GM12865 (cell line): Measurements from ENCODE around the gene KIF3B.

Source experiments
- DNase-seq: peaks from one replicate; pipeline ENCODE4 v3.0.0; 2010; ENCODE audit warnings: low read depth
- H3K4me3 ChIP-seq: 2 replicates; pipeline ENCODE4 v1.5.1; 2011; ENCODE audit warnings: mild to moderate bottlenecking, low read depth, low read length, control low read depth
- TF ChIP-seq, protein P1 (sequence below): IDR thresholded peaks from 2 replicates; pipeline ENCODE4 v1.5.1; 2011; ENCODE audit warnings: low read length, control low read depth, low read depth, inconsistent platforms; ENCODE audit not compliant: insufficient read depth; ENCODE audit errors: missing control alignments

KIF3B gene

DNA sequence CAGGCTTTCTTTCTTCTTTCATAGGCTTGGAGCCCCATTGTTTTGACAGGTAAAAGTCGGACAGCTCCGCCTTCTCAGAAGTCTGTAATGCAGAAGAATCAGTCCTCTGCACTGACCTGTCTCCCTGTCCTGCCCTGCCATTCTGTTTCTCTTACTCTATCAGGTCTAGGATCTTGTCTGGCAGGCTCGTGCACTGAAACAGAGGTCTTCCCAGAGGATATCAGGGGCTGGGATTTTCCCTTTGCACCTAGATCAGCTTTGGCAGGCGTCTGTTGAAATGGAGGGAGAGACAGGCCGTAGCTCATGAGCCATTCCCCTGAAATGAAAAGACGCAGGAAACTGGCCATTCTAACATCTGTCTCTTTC is 25.0 kb downstream of the KIF3B start:
- DNase-seq, result no peak
- no peak overlapping the region for H3K4me3 ChIP-seq
- TF ChIP-seq, protein P1, sequence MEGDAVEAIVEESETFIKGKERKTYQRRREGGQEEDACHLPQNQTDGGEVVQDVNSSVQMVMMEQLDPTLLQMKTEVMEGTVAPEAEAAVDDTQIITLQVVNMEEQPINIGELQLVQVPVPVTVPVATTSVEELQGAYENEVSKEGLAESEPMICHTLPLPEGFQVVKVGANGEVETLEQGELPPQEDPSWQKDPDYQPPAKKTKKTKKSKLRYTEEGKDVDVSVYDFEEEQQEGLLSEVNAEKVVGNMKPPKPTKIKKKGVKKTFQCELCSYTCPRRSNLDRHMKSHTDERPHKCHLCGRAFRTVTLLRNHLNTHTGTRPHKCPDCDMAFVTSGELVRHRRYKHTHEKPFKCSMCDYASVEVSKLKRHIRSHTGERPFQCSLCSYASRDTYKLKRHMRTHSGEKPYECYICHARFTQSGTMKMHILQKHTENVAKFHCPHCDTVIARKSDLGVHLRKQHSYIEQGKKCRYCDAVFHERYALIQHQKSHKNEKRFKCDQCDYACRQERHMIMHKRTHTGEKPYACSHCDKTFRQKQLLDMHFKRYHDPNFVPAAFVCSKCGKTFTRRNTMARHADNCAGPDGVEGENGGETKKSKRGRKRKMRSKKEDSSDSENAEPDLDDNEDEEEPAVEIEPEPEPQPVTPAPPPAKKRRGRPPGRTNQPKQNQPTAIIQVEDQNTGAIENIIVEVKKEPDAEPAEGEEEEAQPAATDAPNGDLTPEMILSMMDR, result no peak

DNA sequence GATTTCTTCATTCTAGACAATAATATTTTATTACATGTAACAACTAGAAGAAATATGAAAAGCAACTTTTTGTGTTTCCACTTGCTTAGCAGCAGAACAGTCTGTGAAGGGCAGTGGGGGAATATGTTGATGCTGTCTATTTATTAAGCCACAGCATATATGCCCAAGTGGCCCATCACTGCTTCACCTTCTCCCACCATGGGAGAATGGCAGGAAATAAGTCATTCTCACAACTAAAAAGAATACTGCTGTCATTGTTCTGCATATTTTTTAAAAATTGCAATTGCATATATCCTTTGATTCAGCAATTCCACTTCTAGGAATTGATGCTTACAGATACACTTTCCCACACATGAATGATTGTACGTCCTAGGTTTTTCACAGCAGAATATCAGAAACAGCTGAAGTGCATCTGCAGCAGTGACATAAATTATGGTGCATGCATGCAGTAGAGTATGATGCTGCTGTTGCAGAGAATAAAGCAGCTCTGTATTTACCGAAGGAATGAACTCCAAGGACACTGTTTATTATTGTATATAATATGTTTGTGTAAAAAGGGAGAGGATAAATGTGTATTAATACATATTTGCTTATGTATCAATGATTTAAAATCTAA is 26.8 kb downstream of the KIF3B start:
- no peak overlapping the region for H3K4me3 ChIP-seq
- TF ChIP-seq, protein P1, result no peak
- DNase-seq, result no peak

DNA sequence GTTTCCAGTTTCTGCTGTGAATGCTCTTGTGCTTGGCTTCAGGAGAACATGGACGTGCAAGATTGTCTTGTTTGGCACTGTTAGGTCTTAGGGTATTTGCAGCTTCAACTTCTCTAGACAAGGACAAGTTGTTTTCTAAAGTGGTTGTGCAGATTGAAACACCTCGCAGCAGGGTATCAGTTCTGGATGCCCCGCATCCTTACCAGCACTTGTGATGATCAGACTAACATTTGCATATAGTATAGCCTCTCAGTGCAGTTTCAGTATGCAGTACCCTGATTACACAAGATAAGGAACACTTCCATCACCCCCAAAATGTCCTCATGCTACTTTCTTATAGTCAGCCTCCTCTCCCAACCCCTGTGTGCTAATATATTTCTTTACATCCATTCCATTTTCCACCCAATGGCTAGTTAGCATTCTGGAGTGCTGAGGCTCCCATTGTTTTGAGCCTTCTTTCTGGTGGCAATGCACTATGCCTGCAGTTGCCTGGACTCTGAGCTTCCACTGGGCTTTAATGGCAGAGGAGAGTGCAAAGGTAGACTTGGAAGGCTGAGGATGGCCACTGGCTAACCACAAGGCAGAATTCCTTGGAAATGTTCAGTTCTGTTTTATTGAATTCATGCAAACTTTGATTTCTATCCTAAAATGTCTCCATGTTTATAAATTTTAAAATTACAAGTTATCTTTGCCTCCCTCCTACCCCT is 35.4 kb downstream of the KIF3B start:
- TF ChIP-seq, protein P1, result no peak
- DNase-seq, result peak; percentile 20
- no peak overlapping the region for H3K4me3 ChIP-seq

DNA sequence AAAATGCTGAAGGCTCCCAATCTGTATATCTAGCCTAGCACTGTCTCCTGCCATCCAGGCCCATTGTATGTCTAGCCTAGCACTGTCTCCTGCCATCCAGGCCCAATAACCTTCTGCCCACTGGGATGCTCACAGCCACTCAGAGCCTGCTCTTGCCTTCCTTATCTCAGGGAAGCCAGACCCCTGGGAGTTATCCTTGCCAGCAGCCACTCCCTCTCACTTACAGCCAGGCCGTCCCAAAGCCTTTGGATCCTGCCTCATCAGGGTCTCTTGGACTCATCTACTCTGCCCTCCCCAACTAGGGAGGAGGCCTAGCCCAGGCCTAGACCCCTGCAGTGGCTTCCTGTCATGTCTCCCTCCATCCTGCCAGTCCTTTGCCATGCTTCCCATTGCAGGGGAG is 37.3 kb downstream of the KIF3B start:
- H3K4me3 ChIP-seq, result no peak overlapping the region
- DNase-seq, result no peak
- TF ChIP-seq, protein P1, result no peak

DNA sequence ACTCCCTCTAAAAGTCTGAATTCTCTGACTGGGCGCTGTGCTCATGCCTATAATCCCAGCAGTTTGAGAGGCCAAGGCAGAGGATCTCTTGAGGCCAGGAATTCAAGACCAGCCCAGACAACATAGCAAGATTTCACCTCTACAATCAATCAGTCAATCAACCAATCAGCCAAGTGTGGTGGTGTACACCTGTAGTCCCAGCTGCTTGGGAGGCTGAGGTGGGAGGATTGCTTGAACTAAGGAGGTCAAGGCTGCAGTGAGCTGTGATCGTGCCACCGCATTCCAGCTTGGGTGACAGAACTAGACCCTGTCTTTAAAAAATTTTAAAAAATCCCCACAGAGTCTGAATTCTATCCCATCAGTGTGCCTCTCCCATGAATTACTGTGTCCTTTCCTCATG is 37.9 kb downstream of the KIF3B start:
- TF ChIP-seq, protein P1, result no peak
- no peak for DNase-seq
- H3K4me3 ChIP-seq, result no peak overlapping the region

DNA sequence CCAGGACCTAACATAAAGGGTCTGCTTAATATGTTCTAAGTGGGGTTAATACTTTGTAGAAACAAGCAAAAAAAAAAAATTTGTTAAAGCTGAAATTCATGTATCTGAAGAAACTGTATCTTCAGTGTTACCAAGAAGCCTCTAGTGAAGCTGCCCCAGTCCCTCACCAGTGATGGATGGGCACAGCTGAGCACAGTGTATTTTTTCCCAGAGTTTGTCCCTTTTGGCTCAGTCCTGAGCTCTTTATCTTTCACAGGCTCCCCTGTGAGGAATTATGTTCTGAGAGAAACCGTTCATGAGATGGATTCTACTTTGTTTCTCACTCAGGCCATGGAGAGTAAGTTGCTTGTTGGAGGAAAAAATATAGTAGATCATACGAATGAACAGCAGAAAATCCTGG is 38.4 kb downstream of the KIF3B start:
- no peak for DNase-seq
- no peak overlapping the region for H3K4me3 ChIP-seq
- TF ChIP-seq, protein P1, result no peak

DNA sequence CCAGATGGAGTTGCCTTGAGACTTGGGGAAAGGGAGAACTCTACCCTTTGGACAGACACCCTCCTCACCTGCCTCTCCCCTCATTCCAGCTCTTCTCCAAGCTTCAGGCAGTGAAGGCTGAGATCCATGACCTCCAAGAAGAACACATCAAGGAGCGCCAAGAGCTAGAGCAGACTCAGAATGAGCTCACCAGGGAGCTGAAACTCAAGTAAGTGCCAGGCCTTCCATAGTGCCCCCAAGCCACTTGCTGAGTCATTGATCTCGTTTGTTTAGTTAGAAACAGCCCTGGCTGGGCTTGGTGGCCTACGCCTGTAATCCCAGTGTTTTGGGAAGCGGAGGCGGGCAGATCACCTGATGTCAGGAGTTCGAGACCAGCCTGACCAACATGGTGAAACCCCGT is 39.2 kb downstream of the KIF3B start:
- TF ChIP-seq, protein P1, result no peak
- DNase-seq, result no peak

More for the DNA sequence above, 39.2 kb downstream of the KIF3B start:
- no peak overlapping the region for H3K4me3 ChIP-seq
